Type B pancreatic cell (in vitro differentiated cells): ENCODE results near the gene ZDHHC1. TPM values are rescaled to one million over a fixed set of nuclear protein-coding genes. Genes with fewer than 3 reads are reported as not detected.
A peak's percentile ranks its signal among the peaks of the same experiment; 100 is the strongest.

Experiments used
- DNase-seq: peaks from one replicate; pipeline ENCODE4 v3.0.0; 2021; ENCODE audit warnings: mixed read lengths; ENCODE audit not compliant: unreplicated experiment; ENCODE audit errors: extremely low spot score
- H3K27ac Mint-ChIP-seq: 2 replicates; pipeline ENCODE4 v1.8.0; 2021; ENCODE audit warnings: mild to moderate bottlenecking, mixed read lengths
- H3K27me3 Mint-ChIP-seq: 2 replicates; pipeline ENCODE4 v1.8.0; 2021; ENCODE audit warnings: mixed read lengths
- H3K36me3 Mint-ChIP-seq: 2 replicates; pipeline ENCODE4 v1.8.0; 2021; ENCODE audit warnings: mixed read lengths
- H3K4me1 Mint-ChIP-seq: one replicate; pipeline ENCODE4 v1.8.0; 2021; ENCODE audit warnings: mixed read lengths; ENCODE audit not compliant: unreplicated experiment
- H3K4me3 Mint-ChIP-seq: 2 replicates; pipeline ENCODE4 v1.8.0; 2021; ENCODE audit warnings: mild to moderate bottlenecking, mixed read lengths
- H3K9me3 Mint-ChIP-seq: 2 replicates; pipeline ENCODE4 v1.8.0; 2021; ENCODE audit warnings: mixed read lengths
- long read RNA-seq: library from polyadenylated mRNA; unstranded; transcript quantifications from one replicate; pipeline ENCODE4 v2.0.0, GENCODE V29; 2020
- total RNA-seq: library from RNA; stranded (reverse); gene quantifications from 2 replicates; pipeline ENCODE4 v1.2.1, GENCODE V29; 2021; ENCODE audit warnings: low replicate concordance
- TF ChIP-seq, protein P1 (sequence below): fragments of 200-600 bp; sonication (generic); conservative IDR thresholded peaks from 2 replicates; pipeline ENCODE4 v1.5.0; 2021; ENCODE audit warnings: antibody characterized with exemption, mild to moderate bottlenecking

Gene ZDHHC1, protein sequence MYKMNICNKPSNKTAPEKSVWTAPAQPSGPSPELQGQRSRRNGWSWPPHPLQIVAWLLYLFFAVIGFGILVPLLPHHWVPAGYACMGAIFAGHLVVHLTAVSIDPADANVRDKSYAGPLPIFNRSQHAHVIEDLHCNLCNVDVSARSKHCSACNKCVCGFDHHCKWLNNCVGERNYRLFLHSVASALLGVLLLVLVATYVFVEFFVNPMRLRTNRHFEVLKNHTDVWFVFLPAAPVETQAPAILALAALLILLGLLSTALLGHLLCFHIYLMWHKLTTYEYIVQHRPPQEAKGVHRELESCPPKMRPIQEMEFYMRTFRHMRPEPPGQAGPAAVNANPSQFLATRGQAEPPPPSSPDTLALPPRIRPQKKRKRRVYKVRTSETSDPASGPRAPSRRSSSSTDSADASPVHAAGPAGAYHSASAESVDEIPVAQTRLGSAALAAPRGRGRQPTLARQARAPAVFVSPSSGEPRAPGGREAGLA
- total RNA-seq: 10.1 and 11.3 TPM in 2 replicates
- long read RNA-seq, partial matches to known transcripts: 0 of 2 reads
- long read RNA-seq, other reads (novel, unspliced or antisense): 2 of 2 reads

DNA sequence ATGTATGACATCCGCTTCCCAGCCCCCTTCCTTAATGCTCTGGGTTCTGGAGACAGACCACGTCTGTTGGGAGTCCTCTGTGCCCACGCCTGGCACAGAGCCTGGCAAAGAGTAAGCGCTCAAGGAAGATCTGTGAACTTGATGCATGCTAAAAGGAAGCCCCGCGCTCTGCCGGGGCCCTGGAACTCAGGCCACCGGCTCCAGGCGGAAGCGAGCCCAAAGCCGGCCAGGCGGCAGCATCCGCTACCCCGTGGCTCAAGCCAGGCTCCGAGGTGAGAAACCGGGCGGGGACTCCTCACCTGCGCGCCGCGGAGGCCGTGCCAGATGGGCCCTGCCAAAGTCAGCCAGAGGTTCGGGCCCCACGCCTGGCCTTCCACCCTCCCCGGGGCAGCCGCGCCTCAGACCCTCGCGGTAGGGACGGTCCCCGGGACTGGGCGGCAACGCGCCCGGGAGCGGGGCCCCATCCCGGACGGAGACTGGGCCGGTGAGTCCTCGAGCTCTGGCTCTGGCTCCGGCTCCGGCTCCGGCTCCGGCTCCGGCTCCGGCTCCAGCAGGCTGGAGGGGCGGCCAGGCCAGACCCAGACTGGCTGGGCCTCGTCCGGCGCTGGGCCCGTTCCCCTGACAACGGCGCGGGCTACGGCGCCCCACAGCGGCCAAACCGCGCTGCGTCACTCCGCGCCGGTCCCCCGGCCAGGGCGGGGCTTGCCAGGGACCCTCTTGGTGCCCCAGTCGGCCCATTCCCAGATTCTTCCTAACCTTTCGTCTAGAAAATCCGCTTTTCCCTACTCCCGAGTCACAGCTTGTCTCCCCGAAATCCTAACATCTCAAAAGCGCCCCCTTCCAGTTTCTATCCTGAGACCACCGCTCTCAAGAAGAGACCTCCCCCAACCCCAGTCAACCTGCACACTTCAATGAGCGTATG, at the start of gene ZDHHC1:
TSS of gene ZDHHC1 (minus strand) at position 606 of the 922 bp plus-strand sequence. CDS start 8,702 bp downstream, outside the sequence.
- peak; percentile 90 for DNase-seq
- TF ChIP-seq, protein P1, sequence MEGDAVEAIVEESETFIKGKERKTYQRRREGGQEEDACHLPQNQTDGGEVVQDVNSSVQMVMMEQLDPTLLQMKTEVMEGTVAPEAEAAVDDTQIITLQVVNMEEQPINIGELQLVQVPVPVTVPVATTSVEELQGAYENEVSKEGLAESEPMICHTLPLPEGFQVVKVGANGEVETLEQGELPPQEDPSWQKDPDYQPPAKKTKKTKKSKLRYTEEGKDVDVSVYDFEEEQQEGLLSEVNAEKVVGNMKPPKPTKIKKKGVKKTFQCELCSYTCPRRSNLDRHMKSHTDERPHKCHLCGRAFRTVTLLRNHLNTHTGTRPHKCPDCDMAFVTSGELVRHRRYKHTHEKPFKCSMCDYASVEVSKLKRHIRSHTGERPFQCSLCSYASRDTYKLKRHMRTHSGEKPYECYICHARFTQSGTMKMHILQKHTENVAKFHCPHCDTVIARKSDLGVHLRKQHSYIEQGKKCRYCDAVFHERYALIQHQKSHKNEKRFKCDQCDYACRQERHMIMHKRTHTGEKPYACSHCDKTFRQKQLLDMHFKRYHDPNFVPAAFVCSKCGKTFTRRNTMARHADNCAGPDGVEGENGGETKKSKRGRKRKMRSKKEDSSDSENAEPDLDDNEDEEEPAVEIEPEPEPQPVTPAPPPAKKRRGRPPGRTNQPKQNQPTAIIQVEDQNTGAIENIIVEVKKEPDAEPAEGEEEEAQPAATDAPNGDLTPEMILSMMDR: peak; percentile 69
- Mint-ChIP-seq H3K27me3 (no peaks in the 10 kb centered on the region), H3K27ac (peak within 1 kb of the TSS; percentile 84), H3K36me3 (no peaks in the 10 kb centered on the region), H3K4me3 (peak within 1 kb of the TSS; percentile 91), H3K9me3 (no peaks in the 10 kb centered on the region), H3K4me1 (peaks cover 36% of the 10 kb centered on the region)

DNA sequence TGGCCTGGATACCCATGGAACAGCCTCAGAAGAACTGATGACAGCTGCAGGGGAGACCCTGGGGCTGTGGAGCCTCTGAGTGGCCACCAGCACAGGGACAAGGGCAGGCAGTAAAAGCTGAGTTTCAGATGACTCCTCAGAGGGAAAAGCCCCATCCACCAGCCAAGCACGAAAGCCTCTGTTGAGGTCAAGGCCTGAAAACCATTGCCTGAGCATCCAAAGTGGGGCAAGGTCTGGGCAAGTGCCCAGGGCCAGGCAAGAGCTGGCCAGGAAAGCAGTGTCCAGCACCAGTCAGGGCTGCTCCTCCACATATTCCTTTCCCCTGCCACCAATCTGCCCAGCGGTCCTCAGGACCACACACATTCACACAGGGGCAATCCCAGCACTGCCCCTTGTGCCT, 48.3 kb upstream of the ZDHHC1 start:
- Mint-ChIP-seq H3K9me3 (no peaks in the 10 kb centered on the region), H3K4me3 (no peak overlapping the region)

DNA sequence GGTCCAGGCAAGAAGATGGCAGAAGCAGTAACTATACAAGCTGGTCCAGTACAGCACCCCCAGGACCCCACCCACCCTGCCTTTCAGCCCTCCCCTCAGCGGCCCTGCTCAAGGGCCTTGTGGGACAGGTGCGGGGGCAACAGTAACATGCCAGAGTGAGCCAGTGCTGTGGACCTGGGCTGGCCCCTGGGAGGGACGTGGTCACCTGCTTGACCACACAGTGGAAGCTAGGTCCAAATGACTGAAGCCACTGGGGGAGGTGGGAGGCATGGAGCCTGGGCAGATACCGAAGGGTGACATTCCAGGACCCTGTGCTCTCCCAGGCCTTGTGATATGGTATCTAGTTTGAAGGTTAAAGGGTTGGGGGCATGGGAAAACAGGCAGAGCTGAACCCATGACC, 47.4 kb upstream of the ZDHHC1 start:
- TF ChIP-seq, protein P1: no peak
- Mint-ChIP-seq H3K4me1 (peaks cover 10% of the 10 kb centered on the region), H3K27me3 (no peaks in the 10 kb centered on the region), H3K36me3 (no peaks in the 10 kb centered on the region), H3K9me3 (no peaks in the 10 kb centered on the region), H3K27ac (no peak overlapping the region), H3K4me3 (no peak overlapping the region)
- DNase-seq: no peak

More for the DNA sequence above, 48.3 kb upstream of the ZDHHC1 start:
- DNase-seq: no peak
- TF ChIP-seq, protein P1: no peak
- Mint-ChIP-seq H3K27me3 (no peaks in the 10 kb centered on the region), H3K27ac (no peak overlapping the region), H3K4me1 (peaks cover 6% of the 10 kb centered on the region), H3K36me3 (no peaks in the 10 kb centered on the region)

DNA sequence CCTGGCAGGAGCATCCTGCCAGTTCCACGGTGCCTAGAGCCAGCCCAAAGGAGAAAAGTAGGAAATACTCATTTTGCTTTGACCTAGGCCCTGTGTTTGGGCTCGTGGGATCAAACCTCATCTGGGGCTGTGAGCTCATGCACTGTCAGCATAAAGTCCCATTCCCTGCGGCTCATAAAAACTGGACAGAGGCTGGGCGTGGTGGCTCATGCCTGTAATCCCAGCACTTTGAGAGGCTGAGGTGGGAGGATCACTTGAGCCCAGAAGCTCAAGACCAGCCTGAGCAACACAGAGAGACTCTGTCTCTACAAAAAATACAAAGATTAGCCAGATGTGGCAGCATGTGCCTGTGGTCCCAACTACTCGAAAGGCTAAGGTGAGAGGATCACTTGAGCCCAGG, 46.8 kb upstream of the ZDHHC1 start:
- Mint-ChIP-seq H3K4me3 (no peak overlapping the region), H3K4me1 (peaks cover 12% of the 10 kb centered on the region), H3K27me3 (no peaks in the 10 kb centered on the region), H3K36me3 (no peaks in the 10 kb centered on the region), H3K9me3 (no peaks in the 10 kb centered on the region), H3K27ac (peak overlapping the region; percentile 15)
- DNase-seq: no peak
- TF ChIP-seq, protein P1: no peak

DNA sequence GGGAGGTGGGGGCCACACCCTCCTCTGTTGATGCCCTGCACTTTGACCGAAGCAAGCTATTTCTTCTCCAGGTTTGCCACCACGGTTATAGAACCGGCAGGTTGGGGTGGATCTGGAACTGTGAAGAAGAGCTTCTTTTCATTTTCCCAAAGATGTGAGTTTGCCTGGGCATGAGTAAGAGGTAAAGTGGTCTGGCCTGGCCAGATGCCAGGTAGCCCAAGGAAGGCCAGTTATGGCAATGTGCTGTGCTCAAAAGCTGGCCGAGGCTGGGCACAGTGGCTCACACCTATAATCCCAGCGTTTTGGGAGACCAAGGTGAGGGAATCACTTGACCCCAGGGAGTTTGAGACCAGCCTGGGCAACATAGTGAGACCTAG, 46.0 kb upstream of the ZDHHC1 start:
- H3K36me3 Mint-ChIP-seq: no peaks in the 10 kb centered on the region
- TF ChIP-seq, protein P1: no peak
- H3K27ac Mint-ChIP-seq: no peak overlapping the region
- no peaks in the 10 kb centered on the region for H3K9me3 Mint-ChIP-seq
- H3K27me3 Mint-ChIP-seq: no peaks in the 10 kb centered on the region
- H3K4me1 Mint-ChIP-seq: peaks cover 12% of the 10 kb centered on the region
- no peak for DNase-seq
- H3K4me3 Mint-ChIP-seq: no peak overlapping the region
